GM21576 (cell line): ENCODE measurements around the gene TBC1D19.

Source experiments
- ATAC-seq: cut with Tn5 transposase; IDR thresholded peaks from one replicate; pipeline ENCODE4 v1.9.1; 2021; ENCODE audit warnings: mild to moderate bottlenecking, moderate library complexity; ENCODE audit not compliant: unreplicated experiment

TBC1D19 gene

GRCh38 chr4:26779224-26779623 lies 195.3 kb downstream of the TBC1D19 start:
- ATAC-seq = no peak

- ATAC-seq = no peak
Measured at GRCh38 chr4:26779674-26780073, 195.8 kb downstream of the TBC1D19 start.

DNA sequence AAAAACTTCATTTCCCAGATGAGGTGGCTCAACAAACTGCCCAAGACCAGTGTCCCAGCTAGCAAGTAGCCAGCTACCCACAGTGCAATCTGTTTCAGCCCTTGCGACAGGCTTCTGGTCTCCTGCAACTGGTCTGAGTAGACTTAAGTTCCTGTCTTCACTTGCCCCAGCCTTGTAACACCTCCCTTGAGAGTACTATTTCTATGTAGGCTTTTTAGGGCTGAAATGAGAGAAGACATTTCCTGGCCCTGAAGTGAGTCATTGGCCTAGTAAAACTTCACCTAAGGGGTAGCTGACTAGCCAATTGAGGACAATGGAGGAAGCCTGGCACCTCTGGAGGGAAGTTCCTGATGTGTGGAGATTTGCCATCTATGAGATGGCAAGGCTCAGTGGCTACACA lies 196.7 kb downstream of the TBC1D19 start:
- peak; percentile 90 for ATAC-seq

DNA sequence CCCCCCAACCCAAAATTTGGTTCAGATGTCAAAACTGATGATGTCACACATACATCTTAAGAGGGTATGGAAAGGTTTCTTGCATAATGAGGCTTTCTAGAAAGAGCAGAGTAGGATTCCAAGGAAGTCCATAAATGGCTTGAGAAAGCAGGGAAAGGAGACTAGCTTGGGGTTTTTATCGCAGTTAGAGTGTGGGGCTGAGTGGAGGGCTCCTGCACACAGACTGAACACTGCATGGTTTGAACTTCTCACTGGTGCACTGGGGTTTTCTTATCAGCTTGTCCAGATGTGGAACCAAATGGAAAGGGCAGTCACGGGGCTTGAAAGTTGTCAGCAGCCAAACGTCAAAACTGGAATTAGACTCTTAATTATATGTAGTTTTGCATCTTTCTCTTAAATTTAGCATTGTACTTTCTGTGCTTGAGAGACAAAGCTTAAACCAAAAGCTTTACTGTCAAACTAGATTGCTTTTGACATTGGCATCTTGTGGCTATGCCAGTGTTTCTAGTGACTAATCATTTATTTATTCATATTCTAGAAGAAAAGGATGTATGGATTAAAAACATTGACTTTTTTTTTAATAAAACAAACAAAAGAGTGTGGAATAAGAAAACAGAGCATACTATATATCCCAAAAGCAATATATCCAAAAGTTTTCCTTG lies 198.4 kb downstream of the TBC1D19 start:
- ATAC-seq = no peak

GRCh38 chr4:26782830-26783202 lies 198.9 kb downstream of the TBC1D19 start:
- no peak for ATAC-seq

DNA sequence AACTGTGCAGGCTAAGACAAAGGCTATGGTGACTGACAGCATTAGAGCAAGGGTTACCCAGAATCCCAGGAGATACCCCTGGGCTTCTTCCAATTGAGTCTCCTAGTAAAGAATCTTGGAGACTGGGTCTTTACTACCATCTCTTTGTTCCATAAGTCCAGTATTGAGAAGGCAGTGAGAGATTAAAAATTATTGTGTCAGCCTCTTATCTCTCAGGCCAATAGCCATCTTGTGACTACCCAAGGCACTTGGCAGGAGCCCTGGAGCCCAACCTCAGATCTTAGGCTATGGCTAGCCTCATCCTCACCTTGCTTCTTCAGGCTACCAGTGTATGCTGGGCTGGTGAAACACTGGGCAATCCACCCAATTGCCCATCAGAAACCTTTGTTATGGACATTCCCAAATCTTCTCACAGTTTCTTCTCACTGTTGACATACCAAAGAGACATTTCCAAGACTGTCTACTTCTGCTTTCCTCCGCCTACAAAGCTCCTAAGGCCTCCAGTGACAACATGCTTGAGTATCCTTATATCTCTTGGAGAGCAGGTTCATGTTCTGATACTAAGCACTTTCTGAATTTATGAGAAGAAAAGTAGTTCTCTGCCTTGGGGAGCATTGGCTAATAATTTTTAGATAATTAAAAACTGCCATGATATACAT lies 200.5 kb downstream of the TBC1D19 start:
- ATAC-seq = no peak

DNA sequence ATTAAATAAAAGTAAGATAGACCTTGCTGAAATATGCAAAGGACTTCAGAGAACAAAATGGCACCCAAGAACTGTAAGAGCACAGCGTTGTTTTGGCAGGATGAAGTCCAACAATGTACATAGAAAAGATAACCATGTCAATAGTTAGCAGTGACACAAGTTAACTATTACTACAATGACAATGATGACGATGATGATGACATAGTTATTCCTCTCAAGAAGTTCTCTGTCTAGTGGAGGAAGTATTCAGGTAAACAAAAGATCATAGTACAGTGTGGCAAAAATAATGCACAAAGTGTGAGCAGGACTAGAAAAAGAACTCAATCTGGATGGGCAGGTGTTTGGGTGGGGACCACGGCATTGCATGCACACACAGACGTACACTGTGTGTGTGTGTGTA lies 201.4 kb downstream of the TBC1D19 start:
- ATAC-seq = no peak

DNA sequence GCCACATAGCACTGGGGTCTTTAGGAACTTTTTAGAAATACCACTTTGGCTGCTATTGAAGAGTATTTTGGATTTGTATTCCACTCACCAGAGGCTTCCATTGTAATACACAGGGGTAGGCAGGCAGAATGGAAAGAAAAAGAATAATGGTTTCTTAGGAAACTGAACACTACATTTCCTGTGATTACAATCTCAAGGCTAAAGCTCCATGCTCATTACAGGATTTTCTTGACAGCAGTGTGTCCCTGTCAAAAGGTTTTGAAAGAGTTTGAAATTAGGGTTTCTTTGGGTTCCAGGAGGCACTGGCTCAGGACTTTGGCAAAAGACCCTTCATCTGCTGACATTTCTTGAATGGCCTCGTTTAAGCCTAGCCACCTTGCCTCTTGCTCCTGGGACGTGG lies 201.9 kb downstream of the TBC1D19 start:
- no peak for ATAC-seq

- ATAC-seq = no peak
Measured at GRCh38 chr4:26786916-26787315, 203.0 kb downstream of the TBC1D19 start.

- ATAC-seq = peak; percentile 54
Measured at GRCh38 chr4:26787461-26788340, 203.8 kb downstream of the TBC1D19 start.

- ATAC-seq = no peak
Measured at GRCh38 chr4:26788341-26788733, 204.5 kb downstream of the TBC1D19 start.

DNA sequence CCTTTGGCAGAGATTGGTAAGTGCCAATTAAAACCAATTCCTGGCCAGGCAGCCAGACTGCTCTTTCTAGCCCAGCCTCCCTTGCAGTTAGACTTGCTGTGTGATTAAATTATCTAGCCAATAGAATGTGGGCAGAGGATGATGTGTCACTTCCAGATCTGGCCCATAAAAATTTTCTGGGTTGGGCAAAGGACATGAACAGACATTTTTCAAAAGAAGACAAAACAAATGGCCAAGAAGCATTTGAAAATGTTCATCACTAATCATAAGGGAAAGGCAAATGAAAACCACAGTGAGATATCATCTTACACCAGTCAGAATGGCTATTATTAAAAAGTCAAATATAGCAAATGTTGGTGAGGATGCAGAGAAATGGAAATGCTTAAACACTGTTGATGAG lies 205.3 kb downstream of the TBC1D19 start:
- no peak for ATAC-seq

GRCh38 chr4:26791346-26791745 lies 207.5 kb downstream of the TBC1D19 start:
- no peak for ATAC-seq

DNA sequence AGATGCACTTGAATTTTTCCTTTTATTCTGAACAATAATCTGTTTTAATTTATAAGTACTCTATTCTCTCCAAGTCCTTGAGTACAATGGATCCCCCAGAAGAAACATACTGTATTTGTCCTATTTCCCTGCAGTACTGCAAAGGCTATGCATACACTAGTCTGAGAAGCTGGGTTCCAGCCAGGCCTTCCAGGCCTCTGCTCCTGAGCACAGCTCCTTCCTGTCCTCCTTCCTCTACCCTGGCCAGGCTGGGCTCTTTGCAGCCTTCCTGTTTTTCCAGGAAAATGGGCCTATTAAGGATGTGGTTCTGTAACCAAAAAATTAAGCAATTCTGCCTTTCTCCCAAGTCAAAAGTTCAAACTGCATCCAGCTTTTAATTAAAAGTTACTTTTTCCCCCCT lies 208.8 kb downstream of the TBC1D19 start:
- ATAC-seq = no peak

DNA sequence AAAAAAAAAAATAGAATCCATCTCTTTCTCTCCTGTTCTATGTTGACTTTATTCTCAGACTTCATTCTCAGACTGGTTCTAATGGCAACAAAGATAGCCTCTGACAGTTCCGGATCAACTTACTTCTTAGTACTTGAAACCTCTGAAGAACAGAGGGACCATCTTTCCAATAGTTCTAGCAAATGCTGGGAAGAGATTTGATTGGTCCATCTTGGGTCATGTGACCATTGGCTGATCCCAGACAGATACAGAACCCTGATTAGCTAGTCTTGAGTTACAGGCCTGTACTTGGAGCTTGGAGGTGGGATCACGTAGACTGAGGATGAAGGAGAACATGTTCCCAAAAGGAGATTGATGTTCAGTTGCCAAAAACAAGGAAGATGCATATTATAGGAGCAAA lies 209.9 kb downstream of the TBC1D19 start:
- no peak for ATAC-seq

DNA sequence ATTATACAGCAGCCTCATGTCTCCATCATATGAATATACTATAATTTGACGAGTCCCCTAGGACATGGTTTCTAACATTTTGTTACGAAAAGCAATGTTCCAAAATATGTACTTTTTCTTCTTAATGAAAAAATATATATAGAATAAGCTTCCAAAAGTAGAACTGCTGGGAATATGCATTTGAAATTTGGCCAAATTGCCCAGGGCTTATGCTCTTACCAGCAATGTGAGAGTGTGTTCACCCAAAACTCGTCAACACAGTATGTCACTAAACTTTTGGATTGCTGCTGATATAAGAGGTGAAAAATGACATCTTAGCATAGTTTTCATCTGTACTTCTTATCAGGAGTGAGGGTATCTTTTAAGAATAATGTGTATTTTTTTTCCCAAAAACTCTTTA lies 212.2 kb downstream of the TBC1D19 start:
- ATAC-seq = no peak

DNA sequence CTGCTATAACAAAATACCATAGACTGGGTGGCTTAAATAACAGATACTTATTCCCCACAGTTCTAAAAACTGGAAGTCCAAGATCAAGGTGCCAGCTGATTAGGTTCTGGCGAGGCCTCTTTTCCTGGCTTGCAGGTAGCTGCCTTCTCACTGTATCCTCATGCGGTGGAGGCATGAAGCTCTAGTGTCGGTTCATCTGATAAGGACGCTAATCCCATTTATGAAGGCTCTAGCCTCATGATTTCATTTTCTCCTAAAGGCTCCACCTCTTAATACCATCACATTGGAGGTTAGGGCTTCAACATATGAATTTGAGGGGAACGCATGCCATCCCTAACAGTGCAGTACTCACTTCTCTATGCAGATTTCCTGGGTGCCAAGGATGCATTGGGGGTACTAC lies 218.9 kb downstream of the TBC1D19 start:
- ATAC-seq = no peak

GRCh38 chr4:26803211-26803861 lies 219.5 kb downstream of the TBC1D19 start:
- ATAC-seq = no peak

GRCh38 chr4:26804451-26804850 lies 220.6 kb downstream of the TBC1D19 start:
- no peak for ATAC-seq

DNA sequence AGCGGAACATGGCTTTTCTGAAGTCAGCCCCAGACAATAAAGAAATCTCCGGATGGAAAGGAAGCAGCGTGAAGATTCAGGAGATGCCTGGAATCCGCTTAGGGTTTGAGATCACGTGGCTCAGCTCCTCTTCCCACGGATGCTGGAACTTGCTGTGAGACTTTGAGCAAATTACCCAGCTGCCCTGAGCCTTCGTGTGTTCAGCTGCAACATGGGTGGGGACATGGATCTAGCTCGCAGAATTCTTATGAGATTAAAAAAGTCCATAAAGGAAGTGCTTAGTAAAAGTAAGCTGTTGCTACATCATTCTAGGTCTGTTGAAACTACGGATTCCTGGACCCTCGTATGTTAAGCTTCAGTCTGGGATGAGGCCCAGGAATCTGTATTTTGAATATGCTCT lies 221.0 kb downstream of the TBC1D19 start:
- ATAC-seq = no peak
